NK-92 treated with Interleukin-12 subunit alpha and Interleukin-12 subunit beta, amount 100 ng/mL, for 24 hours (cell line): ENCODE measurements around the gene NAT8L.
"Not testable (repeated sequence)": the region's sequence is repeated elsewhere in the genome, so short reads cannot be mapped to it uniquely, and the experiment has no call there.

Experiments
- DNase-seq: peaks from one replicate; lab custom pipeline; 2025; lab: John Stamatoyannopoulos, UW

Gene NAT8L

GRCh38 chr4:2059046-2059725 lies at the start of gene NAT8L:
NAT8L (plus strand) TSS chr4:2059327; CDS start chr4:2059512, 185 bp downstream.
- DNase-seq = no peak

GRCh38 chr4:2009651-2010233 lies 49.4 kb upstream of the NAT8L start:
- DNase-seq = no peak

GRCh38 chr4:2011583-2011982 lies 47.5 kb upstream of the NAT8L start:
- DNase-seq = no peak

- no peak for DNase-seq
Measured at GRCh38 chr4:2015008-2015407, 44.1 kb upstream of the NAT8L start.

GRCh38 chr4:2021358-2022018 lies 37.6 kb upstream of the NAT8L start:
- not testable (repeated sequence) for DNase-seq

- DNase-seq = no peak
Measured at GRCh38 chr4:2024683-2025082, 34.4 kb upstream of the NAT8L start.

- no peak for DNase-seq
Measured at GRCh38 chr4:2025817-2026216, 33.3 kb upstream of the NAT8L start.

GRCh38 chr4:2027120-2027519 lies 32.0 kb upstream of the NAT8L start:
- not testable (repeated sequence) for DNase-seq

- not testable (repeated sequence) for DNase-seq
Measured at GRCh38 chr4:2031161-2031560, 28.0 kb upstream of the NAT8L start.

GRCh38 chr4:2036327-2036726 lies 22.8 kb upstream of the NAT8L start:
- DNase-seq = no peak

- no peak for DNase-seq
Measured at GRCh38 chr4:2036866-2037265, 22.3 kb upstream of the NAT8L start.

- no peak for DNase-seq
Measured at GRCh38 chr4:2040391-2041238, 18.5 kb upstream of the NAT8L start.

GRCh38 chr4:2041239-2042130 lies 17.6 kb upstream of the NAT8L start:
- peak; percentile 52 for DNase-seq

GRCh38 chr4:2042204-2042946 lies 16.8 kb upstream of the NAT8L start:
- no peak for DNase-seq

GRCh38 chr4:2042947-2043395 lies 16.2 kb upstream of the NAT8L start:
- no peak for DNase-seq

- no peak for DNase-seq
Measured at GRCh38 chr4:2043396-2044118, 15.6 kb upstream of the NAT8L start.

GRCh38 chr4:2044119-2044485 lies 15.0 kb upstream of the NAT8L start:
- DNase-seq = no peak

GRCh38 chr4:2044542-2045517 lies 14.3 kb upstream of the NAT8L start:
- no peak for DNase-seq

- no peak for DNase-seq
Measured at GRCh38 chr4:2045518-2045951, 13.6 kb upstream of the NAT8L start.
